OCI-LY7 (cell line): ENCODE data around the gene MARCHF9. TPM values are rescaled to one million over a fixed set of nuclear protein-coding genes. Genes with fewer than 3 reads are reported as not detected.
A peak's percentile ranks its signal among the peaks of the same experiment; 100 is the strongest.

ENCODE experiments used
- BruUV-seq: library from RNA; stranded (reverse); fragments of 400-500 nt; replicated peaks from 2 replicates; lab custom pipeline; 2021; lab: Mats Ljungman, UMichigan
- CTCF ChIA-PET: fragments of 300-600 bp; sonication (Branson Sonifier 250); formaldehyde crosslinking; loops from one replicate; lab custom pipeline; 2022; ENCODE audit warnings: antibody characterized with exemption; ENCODE audit not compliant: unreplicated experiment; lab: Charles Lee
- POLR2A ChIA-PET: fragments of 300-600 bp; sonication (Branson Sonifier 250); formaldehyde crosslinking; loops from one replicate; lab custom pipeline; 2022; ENCODE audit warnings: antibody characterized with exemption; lab: Charles Lee
- DNase-seq: peaks from one replicate; pipeline ENCODE4 v3.0.0-alpha.2; 2015; ENCODE audit warnings: low spot score
- H2AFZ ChIP-seq: fragments of 200-600 bp; sonication (generic), shearing (Covaris generic); 2 replicates; pipeline ENCODE4 v1.6.1; 2014; ENCODE audit warnings: mild to moderate bottlenecking, antibody characterized with exemption, low read length, moderate library complexity
- H3K27ac ChIP-seq: fragments of 200-600 bp; sonication (generic); 2 replicates; pipeline ENCODE4 v1.5.1; 2014; ENCODE audit warnings: mixed run types, low read depth, mild to moderate bottlenecking, moderate library complexity, low read length, inconsistent platforms; ENCODE audit not compliant: poor library complexity, severe bottlenecking
- H3K36me3 ChIP-seq: fragments of 200-600 bp; sonication (generic); 2 replicates; pipeline ENCODE4 v1.6.1; 2014; ENCODE audit warnings: mild to moderate bottlenecking, antibody characterized with exemption, low read length, moderate library complexity, mixed read lengths; ENCODE audit not compliant: insufficient read depth
- H3K4me1 ChIP-seq: fragments of 200-600 bp; sonication (generic); 2 replicates; pipeline ENCODE4 v1.5.1; 2014; ENCODE audit warnings: mild to moderate bottlenecking, low read length; ENCODE audit not compliant: insufficient read depth, poor library complexity, severe bottlenecking
- H3K4me2 ChIP-seq: fragments of 200-600 bp; sonication (generic); 2 replicates; pipeline ENCODE4 v1.6.1; 2014; ENCODE audit warnings: mild to moderate bottlenecking, low read length
- H3K4me3 ChIP-seq: fragments of 200-600 bp; sonication (generic); 2 replicates; pipeline ENCODE4 v1.5.1; 2014; ENCODE audit warnings: mild to moderate bottlenecking, low read depth, low read length; ENCODE audit not compliant: poor library complexity, severe bottlenecking
- H3K79me2 ChIP-seq: fragments of 200-600 bp; sonication (generic); 2 replicates; pipeline ENCODE4 v1.6.1; 2016; ENCODE audit warnings: low read depth, mild to moderate bottlenecking, low read length, moderate library complexity, mixed read lengths; ENCODE audit not compliant: insufficient read depth
- H3K9me2 ChIP-seq: fragments of 200-600 bp; sonication (generic); 2 replicates; pipeline ENCODE4 v1.6.1; 2016; ENCODE audit warnings: mild to moderate bottlenecking, low read length, mixed read lengths; ENCODE audit not compliant: insufficient read depth
- H3K9me3 ChIP-seq: fragments of 200-600 bp; sonication (generic); 2 replicates; pipeline ENCODE4 v1.6.1; 2014; ENCODE audit warnings: mild to moderate bottlenecking, mixed run types, low read length, mixed read lengths
- H4K20me1 ChIP-seq: fragments of 200-600 bp; sonication (generic); 2 replicates; pipeline ENCODE4 v1.6.1; 2014; ENCODE audit warnings: mild to moderate bottlenecking, antibody characterized with exemption, low read length, moderate library complexity, mixed read lengths; ENCODE audit not compliant: insufficient read depth
- EZH2phosphoT487 ChIP-seq: fragments of 200-600 bp; sonication (generic); IDR thresholded peaks from 2 replicates; pipeline ENCODE4 v1.6.1; 2018; ENCODE audit warnings: low read depth, borderline replicate concordance, mild to moderate bottlenecking, mixed run types, antibody characterized with exemption, low read length, moderate library complexity, mixed read lengths
- intact Hi-C: fragments of 100-400 bp; cut with micrococcal nuclease; formaldehyde crosslinking; loops from one replicate; pipeline ENCODE4 v1.10.0; 2022; ENCODE audit not compliant: unreplicated experiment
- total RNA-seq, 2 experiments: library from RNA; depleted of rRNA in 1 of 2; stranded (reverse); fragments of >200 nt in 1 of 2; shearing (Covaris generic) in 1 of 2; gene quantifications; 2 replicates each; pipeline ENCODE4 v1.2.3, GENCODE V29; 2014 to 2022
- TF ChIP-seq, protein P1 (sequence below): fragments of 200-600 bp; sonication (generic); conservative IDR thresholded peaks from 2 replicates; pipeline ENCODE4 v1.5.1; 2014; ENCODE audit warnings: mild to moderate bottlenecking, antibody characterized with exemption, low read length, moderate library complexity, mixed read lengths

The MARCHF9 gene
- total RNA-seq, 2 experiments from 2014 or later = 29.3 to 46.2 TPM

GRCh38 chr12:57800965-57801364, 46.1 kb downstream of the MARCHF9 start:
- POLR2A ChIA-PET = no interaction called here
- no peak overlapping the region for H2AFZ ChIP-seq
- no peak overlapping the region for H3K4me2 ChIP-seq
- no peak for DNase-seq
- no peak overlapping the region for H3K4me3 ChIP-seq
- no peaks in the 10 kb centered on the region for H3K4me1 ChIP-seq
- CTCF ChIA-PET = no interaction called here
- no peaks in the 10 kb centered on the region for H3K79me2 ChIP-seq
- intact Hi-C loops = no loop called here
- H4K20me1 ChIP-seq = no peaks in the 10 kb centered on the region
- no peaks in the 10 kb centered on the region for H3K9me2 ChIP-seq
- no peaks in the 10 kb centered on the region for H3K9me3 ChIP-seq
- peaks cover 47% of the 10 kb centered on the region for H3K36me3 ChIP-seq
- no peak overlapping the region for H3K27ac ChIP-seq
- no TSS peak for BruUV-seq
- TF ChIP-seq EZH2phosphoT487 = no peak
- TF ChIP-seq, protein P1, sequence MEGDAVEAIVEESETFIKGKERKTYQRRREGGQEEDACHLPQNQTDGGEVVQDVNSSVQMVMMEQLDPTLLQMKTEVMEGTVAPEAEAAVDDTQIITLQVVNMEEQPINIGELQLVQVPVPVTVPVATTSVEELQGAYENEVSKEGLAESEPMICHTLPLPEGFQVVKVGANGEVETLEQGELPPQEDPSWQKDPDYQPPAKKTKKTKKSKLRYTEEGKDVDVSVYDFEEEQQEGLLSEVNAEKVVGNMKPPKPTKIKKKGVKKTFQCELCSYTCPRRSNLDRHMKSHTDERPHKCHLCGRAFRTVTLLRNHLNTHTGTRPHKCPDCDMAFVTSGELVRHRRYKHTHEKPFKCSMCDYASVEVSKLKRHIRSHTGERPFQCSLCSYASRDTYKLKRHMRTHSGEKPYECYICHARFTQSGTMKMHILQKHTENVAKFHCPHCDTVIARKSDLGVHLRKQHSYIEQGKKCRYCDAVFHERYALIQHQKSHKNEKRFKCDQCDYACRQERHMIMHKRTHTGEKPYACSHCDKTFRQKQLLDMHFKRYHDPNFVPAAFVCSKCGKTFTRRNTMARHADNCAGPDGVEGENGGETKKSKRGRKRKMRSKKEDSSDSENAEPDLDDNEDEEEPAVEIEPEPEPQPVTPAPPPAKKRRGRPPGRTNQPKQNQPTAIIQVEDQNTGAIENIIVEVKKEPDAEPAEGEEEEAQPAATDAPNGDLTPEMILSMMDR = no peak

- Histone ChIP-seq H3K79me2 (no peaks in the 10 kb centered on the region), H3K4me1 (no peaks in the 10 kb centered on the region), H3K4me2 (no peak overlapping the region), H3K4me3 (no peak overlapping the region), H2AFZ (no peak overlapping the region), H3K9me3 (no peaks in the 10 kb centered on the region), H3K36me3 (peaks cover 30% of the 10 kb centered on the region; the same call in 1 of the 2 replicates), H3K27ac (no peak overlapping the region), H4K20me1 (no peaks in the 10 kb centered on the region), H3K9me2 (no peaks in the 10 kb centered on the region)
- DNase-seq = no peak
- no TSS peak for BruUV-seq
- intact Hi-C loops = loop anchor here (1.0 kb wide), 2 partner anchors 29 to 103 kb away; no protein-coding TSS in a partner anchor
- ChIA-PET POLR2A (interaction anchor here (0.6 to 2.1 kb wide), 6 partner anchors 18 to 115 kb away, joined by 3 to 5 read pairs (median 3); no protein-coding TSS in a partner anchor), CTCF (interaction anchor here (0.6 to 1.4 kb wide), 5 partner anchors 13 to 93 kb away, joined by 3 to 7 read pairs (median 3); partner anchors contain the start of gene AVIL)
- TF ChIP-seq EZH2phosphoT487 = no peak
- TF ChIP-seq, protein P1 = no peak
Observed at GRCh38 chr12:57802607-57803006, 47.7 kb downstream of the MARCHF9 start.

DNA sequence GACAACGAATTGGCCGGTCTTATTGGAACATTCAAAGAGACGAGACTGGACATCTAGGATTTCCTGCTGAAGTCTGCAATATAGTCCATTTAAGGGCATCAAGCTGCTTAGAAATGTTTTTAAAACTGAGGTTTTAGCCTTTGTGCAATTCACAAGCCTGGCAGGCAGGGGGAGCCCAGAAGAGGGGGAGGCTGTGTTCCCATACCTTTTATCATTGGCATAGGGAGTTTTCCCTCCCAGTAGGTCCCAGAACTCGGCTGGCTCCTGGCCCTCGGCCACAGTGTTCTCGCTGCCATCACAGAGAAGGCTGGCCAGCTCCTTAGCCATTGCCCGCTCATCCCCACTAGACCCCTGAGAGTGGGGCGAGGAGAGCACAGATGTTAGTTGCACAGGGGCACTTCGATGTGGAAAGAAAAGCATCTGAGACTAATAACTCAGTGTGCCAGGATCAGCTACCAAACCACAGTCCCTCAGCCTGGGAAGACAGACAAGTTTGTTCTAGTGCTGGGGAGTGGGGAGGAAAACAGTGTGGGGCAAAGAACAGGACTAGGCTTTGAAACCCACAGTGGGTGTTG, 48.5 kb downstream of the MARCHF9 start:
- Histone ChIP-seq H3K9me3 (no peaks in the 10 kb centered on the region), H2AFZ (no peak overlapping the region), H3K27ac (no peak overlapping the region), H3K36me3 (peaks cover 28% of the 10 kb centered on the region; the same call in 1 of the 2 replicates), H3K79me2 (no peaks in the 10 kb centered on the region), H3K9me2 (no peaks in the 10 kb centered on the region), H3K4me3 (no peak overlapping the region), H3K4me2 (no peak overlapping the region), H4K20me1 (no peaks in the 10 kb centered on the region), H3K4me1 (no peaks in the 10 kb centered on the region)
- no TSS peak for BruUV-seq
- no peak for TF ChIP-seq EZH2phosphoT487
- TF ChIP-seq, protein P1 = peak; percentile 89
- intact Hi-C loops = loop anchor here (1.0 kb wide), 2 partner anchors 28 to 102 kb away; no protein-coding TSS in a partner anchor
- POLR2A ChIA-PET = interaction anchor here (1.4 to 2.1 kb wide), 2 partner anchors 71 to 100 kb away, joined by 3 to 5 read pairs; no protein-coding TSS in a partner anchor
- peak; percentile 43 for DNase-seq
- CTCF ChIA-PET = interaction anchor here (1.3 kb wide), 1 partner anchor 26 kb away, joined by 3 read pairs; no protein-coding TSS in a partner anchor
